Posterior vena cava (tissue), 2 donors: ENCODE results near the gene DMWD. TPM values are rescaled to one million over a fixed set of nuclear protein-coding genes. Genes with fewer than 3 reads are reported as not detected.

Source experiments
- DNase-seq: peaks from one replicate; pipeline ENCODE4 v3.0.0-alpha.2; 2020; ENCODE audit warnings: low spot score
- intact Hi-C, 2 donors: fragments of 100-400 bp; cut with DNase I; formaldehyde crosslinking; loops; one replicate each; pipeline versions ENCODE4 v1.14.1 to v1.14.2; 2022 to 2023
- long read RNA-seq, 2 donors: library from polyadenylated mRNA; unstranded; transcript quantifications; one replicate each; pipeline ENCODE4 v2.0.0, GENCODE V29; 2020 to 2021
- total RNA-seq, 2 donors: library from RNA; stranded (reverse); fragmentation: NEBNext Ultra II Directional; extraction: Animal tissue kit (Norgen Biotek cat#: 25700); gene quantifications; one replicate each; pipeline ENCODE4 v1.2.1, GENCODE V29; 2021
- donor health status: DM: yes; HTN: yes; CAD: no.
- donor health status: DM: yes; HTN: yes; CAD: no.

DMWD gene, protein sequence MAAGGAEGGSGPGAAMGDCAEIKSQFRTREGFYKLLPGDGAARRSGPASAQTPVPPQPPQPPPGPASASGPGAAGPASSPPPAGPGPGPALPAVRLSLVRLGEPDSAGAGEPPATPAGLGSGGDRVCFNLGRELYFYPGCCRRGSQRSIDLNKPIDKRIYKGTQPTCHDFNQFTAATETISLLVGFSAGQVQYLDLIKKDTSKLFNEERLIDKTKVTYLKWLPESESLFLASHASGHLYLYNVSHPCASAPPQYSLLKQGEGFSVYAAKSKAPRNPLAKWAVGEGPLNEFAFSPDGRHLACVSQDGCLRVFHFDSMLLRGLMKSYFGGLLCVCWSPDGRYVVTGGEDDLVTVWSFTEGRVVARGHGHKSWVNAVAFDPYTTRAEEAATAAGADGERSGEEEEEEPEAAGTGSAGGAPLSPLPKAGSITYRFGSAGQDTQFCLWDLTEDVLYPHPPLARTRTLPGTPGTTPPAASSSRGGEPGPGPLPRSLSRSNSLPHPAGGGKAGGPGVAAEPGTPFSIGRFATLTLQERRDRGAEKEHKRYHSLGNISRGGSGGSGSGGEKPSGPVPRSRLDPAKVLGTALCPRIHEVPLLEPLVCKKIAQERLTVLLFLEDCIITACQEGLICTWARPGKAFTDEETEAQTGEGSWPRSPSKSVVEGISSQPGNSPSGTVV
- 10 to 100 TPM; 50.9 to 61.1 TPM for total RNA-seq
- long read RNA-seq, donor 1, transcript DMWD-202 (4 exons, 3,292 nt), result minor isoform, 7 of 37 reads
- long read RNA-seq, donor 1, transcript DMWD-201 (5 exons, 3,305 nt), result major isoform, 14 of 37 reads
- long read RNA-seq, donor 1, partial matches to known transcripts, result 7 of 37 reads
- long read RNA-seq, donor 1, other reads (novel, unspliced or antisense), result 6 of 37 reads
- long read RNA-seq, donor 2, transcript DMWD-207 (1 exons, 782 nt), result major isoform, 5 of 32 reads
- long read RNA-seq, donor 2, partial matches to known transcripts, result 17 of 32 reads
- long read RNA-seq, donor 2, other reads (novel, unspliced or antisense), result 2 of 32 reads

DNA sequence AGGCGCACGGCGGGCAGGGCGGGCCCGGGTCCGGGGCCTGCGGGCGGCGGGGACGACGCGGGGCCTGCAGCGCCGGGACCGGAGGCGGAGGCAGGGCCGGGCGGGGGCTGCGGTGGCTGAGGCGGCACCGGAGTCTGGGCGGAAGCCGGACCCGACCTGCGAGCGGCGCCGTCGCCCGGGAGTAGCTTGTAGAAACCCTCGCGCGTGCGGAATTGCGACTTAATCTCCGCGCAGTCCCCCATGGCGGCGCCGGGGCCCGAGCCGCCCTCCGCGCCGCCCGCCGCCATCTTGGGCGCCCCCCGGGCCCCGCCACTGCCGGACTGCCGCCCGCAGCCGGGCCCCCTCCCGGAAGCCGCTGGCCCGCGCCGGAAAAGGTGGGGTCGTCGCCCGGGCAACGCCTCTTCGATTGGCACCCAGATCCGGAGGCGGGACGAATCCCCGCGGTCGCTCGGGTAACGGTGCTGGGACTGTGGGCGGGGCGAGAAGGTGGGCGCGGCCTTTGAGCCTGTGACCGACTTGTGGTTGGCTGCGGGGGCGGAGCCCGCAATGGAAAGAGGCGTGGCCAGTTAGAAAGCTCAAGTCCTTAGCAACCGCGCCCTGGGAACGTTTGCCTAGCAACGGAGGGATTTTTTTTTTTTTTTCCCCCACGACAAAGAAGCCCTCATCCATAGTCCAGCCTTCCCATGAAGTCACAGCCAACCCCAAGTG lies at the start of gene DMWD:
Gene DMWD, minus strand, starts transcription at position 376 of the 708 bp plus-strand sequence. Its CDS starts 89 bp downstream, at position 287.
- peak; percentile 100 for DNase-seq
- intact Hi-C loops, result loop anchor here in 1 of 2 donors (10.0 kb wide), 1 partner anchor 78 kb away; no protein-coding TSS in a partner anchor

DNA sequence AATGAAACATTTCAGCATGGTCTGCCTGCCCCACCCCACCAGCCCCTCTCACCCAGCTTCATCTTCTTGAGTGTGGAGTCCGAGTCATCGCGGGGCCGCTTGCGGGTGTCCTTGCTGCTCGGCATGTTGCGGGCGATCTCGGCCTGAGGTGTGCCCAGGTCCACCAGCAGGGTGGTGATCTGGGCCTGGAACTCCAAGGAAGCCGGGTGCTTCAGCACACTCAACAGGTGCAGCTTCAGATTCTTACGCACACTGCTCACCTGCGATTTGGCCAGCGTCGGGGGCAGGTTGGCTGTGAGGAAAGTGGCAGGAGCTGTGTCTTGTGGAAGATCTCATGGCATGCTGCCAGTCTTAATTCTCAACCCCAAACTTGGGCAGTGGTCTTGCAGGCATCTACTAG lies 49.6 kb upstream of the DMWD start:
- intact Hi-C loops, result no loop called here
- DNase-seq, result peak; percentile 50

DNA sequence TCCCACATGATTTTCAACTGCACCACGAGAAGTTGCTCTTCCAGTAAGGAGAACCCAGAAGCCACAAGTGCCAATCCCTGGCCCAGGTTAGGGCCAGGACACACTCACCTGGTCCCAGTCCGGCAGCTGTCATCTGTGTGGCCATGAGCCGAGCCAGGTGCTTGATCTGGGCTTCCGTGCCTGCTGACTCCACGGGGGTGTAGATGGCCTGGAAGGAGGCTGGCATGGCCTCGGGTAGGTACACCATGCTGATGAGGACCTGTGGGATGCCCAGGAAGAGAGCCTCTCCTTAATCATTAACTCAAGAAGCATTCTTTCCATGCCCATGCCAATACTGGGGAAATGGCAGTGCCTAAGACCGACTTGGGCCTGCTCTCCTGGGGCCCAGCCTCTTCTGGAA lies 42.3 kb upstream of the DMWD start:
- peak; percentile 58 for DNase-seq
- intact Hi-C loops, result no loop called here

DNA sequence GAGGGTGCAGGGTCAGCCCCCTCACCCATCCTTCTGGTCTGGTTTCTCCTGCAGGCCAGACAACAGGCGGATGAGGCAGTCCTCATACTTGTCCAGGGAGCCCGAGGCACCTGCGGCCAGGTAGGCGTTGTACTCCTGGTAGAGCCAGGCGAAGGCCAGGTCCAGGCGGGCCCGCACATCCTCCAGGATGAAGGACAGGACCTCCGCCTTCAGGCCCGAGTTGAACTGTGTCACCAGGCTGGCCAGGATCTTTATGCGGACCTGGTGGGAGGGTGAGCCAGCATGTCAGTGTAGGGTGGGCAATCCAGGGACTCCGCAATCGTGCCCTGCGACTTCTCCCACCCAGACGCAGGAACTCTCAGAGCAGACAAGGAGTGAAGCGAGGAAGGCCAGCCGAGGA lies 36.3 kb upstream of the DMWD start:
- DNase-seq, result peak; percentile 72
- intact Hi-C loops, result no loop called here

DNA sequence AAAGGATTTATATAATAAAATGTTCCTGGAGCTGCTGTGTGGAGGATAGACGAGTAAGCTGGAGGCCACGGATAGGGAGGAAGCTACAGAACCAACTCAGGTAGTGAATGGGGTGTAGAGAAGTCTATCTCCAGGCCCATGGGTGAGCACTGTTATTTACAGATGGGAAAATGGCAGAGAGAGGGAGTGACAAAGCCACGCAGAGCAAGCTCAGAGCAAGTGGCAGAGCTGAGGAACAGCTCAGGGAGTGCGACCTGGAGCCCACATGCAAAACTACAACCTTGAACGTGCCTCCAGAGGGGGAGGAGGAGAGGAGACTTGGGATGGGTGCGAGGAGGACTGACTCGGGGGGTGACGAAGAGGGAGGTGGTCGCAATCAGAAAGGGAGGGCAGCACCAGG lies 35.9 kb upstream of the DMWD start:
- intact Hi-C loops, result no loop called here
- peak; percentile 60 for DNase-seq

DNA sequence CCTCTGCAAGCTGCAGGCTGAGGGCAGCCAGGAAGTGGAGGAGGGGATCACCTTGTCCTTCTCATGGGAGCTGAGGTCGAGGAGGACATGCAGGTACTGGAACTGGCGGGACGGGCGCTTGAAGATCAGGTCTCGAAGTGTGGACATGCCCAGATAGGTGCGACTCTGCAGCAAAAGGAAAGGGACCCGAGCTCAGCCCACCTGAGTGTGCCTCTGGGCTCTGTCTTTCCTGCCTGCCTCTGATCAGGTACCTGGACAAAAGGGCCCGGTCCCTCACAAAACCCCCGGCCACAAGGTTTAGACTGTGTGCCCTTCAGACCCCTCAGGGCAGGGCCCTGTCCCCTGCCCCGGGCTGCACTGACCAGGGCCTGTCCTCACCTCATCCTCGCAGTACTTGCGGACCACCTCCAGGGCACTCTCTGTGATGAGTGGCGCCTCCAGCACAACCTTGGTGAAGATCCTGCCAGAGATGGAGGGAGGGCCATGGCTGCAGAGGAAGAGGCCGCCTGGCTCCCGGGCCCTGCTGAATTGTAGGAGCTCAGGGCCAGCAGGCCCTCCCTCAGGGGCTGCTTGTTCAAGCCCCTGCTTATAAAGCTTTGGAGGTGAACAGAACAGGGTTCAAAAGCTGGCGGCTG lies 34.9 kb upstream of the DMWD start:
- intact Hi-C loops, result no loop called here
- peak; percentile 65 for DNase-seq

DNA sequence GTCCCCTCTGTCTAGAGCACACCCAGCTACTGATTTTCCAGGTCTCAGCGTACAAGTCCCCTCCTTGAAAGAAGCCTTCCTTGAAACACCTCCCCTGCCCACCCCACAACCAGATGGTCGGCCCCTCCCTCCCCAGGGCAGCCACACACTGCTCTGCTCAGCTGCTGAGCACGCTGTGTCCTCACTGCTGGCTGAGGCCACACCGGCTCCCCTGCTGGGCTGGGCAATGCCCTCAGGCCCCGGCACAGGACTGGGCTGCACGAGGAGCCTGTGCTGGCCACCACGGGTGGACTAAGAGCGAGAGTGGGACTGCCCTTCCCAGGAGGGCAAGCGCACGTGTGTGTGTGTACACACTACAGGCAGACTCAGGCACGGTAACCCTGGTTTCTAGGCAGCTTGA lies 34.3 kb upstream of the DMWD start:
- DNase-seq, result peak; percentile 55
- intact Hi-C loops, result no loop called here

DNA sequence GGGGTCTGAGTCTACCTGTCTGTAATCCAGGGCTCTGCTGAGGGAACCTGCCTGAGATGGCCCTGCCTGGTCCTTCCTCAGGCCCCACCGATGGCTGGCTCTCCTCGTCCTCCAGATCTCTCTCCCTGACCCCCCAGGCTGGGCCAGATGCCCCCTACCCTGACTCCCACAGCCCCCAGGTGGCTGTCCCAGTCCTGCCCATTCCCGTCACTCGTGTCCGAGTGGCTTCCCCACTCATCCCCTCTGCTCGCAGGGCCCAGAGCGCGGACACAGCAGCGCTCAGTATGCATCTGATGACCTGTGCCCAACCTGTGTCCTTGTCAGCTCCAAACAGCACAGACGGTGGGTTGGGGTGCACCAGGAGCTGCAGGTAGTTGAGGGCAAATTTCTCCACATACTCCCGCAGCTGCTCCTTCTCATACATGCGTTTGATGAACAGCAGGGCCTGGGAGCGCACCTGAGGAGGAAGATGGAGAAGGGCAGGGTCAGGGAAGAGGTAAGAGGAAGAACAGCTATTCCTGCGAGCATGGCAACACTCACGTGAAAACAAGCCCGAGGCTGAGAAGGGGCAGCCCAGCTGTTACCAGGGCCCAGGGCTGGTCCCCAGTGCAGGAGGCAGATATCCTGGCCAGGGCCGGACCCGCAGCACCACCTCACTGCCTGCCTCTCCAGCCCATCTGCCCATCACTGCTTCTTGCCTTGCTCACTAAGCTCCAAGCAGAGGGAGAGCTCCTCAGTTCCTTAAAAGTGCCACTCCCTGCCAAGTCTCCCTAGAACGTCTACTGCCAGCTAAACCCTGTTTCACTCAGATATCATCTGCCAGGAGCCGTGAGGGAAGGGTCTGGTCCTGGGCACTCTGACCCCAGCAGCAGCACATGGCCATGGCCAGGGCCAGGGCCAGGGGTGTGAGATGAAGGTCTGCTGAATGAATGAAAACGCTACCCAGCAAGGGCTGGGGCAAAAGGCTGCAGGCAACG lies 33.6 kb upstream of the DMWD start:
- DNase-seq, result peak; percentile 68
- intact Hi-C loops, result no loop called here

DNA sequence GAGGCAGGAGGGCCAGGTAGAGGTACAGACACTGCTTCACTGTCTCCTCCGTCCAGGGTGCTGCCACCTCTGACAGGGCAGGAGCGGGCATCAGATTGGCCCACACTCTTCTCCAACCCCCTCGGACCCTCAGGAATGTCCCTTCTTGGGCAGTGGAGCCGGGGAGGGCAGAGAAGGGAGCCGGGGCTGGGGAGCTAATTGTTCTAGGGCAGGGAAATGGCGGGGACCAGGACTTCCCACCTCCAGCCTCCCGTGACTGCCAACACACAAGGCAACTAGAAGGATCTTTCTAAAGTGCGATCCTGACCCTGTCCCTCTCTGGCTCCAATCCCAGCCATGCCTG lies 32.6 kb upstream of the DMWD start:
- intact Hi-C loops, result no loop called here
- no peak for DNase-seq

DNA sequence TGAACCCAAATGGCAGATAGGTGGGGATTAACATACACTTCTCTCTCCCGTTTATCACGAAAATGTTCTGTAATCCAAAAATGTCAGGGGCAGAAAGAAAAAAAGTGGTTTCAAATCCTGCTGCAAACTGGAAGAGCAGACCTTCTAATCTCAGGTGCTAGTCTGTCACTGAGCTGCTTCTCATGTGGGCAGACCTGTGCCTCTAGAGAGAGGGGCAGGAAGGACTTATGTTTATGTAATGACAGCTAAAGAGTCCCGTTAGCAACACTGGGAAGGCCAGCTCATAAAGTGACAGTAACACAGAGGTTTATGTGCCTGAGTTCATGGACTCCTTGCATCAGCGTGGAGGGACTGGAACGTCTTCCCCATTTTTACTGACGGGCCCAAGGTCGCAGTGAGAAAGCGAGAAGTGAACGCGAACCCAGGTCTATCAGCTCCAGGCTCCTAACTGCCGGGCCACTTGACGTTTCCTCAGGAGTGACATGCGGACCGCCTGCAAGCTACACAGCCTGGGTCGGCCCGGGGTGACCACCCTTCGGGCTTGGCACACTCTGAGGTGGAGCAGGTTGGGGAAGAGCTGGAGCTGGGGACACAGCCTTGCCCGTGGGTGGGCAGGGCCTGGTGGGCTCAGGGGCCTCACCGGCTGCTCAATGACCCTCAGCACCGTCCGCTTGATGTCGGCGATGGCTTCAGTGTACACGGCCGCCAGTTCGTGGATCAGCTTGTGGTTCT lies 32.1 kb upstream of the DMWD start:
- DNase-seq, result no peak
- intact Hi-C loops, result no loop called here

DNA sequence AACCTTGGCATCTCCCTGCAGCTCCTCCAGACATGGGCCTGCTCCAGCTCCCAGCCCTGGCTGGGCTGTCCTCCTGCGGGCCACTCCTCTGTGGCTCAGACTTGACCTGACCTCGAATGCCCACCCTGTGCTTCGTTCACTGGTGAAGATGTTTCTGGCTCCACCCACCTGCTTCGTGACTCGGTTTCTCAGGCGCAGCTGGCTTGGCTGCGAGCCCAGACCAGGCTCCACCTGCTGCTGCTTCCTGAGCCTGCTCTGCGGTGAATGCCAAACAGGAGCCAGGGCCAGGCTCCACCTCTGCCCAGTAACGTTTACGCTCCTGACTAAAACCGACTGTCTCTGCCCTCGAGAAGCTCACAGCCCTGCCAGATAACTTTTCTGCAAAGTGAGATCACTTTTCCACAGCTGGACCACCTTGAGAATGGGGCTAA lies 31.4 kb upstream of the DMWD start:
- DNase-seq, result no peak
- intact Hi-C loops, result no loop called here

DNA sequence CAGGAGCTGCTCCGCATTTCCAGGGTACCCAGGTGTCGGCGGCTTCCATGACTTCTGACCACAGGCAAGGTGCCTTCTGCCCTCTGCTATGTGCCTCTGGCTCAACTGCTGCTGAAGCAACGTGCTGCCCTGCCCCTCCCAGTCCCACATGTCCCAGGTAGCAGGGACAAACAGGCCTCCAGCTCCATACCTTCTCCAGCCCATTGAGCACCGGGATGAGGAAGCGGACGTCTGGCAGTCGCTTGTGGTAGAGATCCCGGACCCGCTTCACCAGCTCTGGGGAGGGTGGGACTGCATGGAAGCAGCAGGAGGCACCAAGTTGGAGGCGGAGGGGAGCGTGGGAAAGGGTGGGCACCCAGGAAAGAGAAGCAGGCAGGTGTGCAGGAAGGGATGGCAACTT lies 30.5 kb upstream of the DMWD start:
- intact Hi-C loops, result no loop called here
- no peak for DNase-seq

DNA sequence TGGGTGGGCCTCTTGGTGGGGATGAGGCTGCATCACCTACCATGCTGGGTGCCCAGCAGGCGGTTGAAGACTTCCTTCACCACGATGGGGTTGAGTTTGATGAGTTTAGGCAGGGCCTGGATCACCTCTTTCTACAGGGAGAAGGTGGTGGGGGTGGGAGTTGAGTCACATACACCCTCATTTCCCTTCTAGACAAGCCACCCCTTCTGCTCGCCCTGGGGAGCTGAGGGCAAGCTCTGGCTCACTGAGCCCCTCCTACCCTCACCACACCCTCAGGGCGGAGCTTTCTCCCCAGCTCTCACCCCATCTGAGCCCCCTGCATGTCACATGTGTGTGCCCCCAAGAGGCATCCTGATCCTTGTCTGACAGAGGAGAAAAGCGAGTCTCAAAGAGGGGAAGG lies 30.1 kb upstream of the DMWD start:
- intact Hi-C loops, result no loop called here
- no peak for DNase-seq

DNA sequence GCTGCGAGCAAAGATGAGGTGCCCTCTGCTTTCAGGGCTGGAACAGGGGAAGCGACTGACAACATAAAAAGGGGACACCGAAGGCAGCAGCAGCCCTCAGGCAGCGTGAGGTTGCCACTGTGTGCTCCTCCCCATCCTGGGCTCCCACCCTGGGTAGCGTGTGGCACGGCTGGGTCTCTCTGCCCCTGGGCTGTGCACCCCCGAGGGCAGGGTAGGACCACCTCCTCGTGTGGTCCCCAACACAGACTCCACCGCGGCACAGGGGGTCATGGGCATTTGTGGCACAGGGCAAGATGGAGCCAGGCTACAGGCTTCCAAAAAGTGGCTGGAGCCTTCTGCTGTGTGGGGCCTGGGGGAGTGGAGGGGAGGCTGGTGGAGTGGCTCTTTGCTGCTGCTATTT lies 28.9 kb upstream of the DMWD start:
- no peak for DNase-seq
- intact Hi-C loops, result no loop called here

DNA sequence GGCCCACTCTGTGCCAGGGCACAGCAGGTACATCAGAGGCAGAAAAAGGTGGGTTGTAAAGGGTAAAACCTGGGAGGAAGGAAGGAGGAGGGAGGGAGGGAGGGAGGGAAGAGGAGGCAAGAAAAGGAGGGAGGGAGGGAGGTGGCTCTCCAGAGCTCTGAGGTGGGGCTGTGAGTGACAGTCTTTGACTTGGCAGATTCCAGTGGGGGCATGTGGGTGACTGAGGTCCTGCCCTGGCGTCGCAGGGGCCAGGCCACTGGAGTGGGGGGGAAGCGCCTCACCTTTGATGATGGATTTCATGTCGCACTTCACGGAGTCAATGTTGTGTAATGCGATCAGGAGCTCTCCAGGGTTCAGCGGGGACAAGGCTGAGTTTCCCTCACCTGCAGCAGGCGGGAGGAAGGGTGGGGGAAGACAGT lies 28.5 kb upstream of the DMWD start:
- intact Hi-C loops, result no loop called here
- DNase-seq, result no peak

DNA sequence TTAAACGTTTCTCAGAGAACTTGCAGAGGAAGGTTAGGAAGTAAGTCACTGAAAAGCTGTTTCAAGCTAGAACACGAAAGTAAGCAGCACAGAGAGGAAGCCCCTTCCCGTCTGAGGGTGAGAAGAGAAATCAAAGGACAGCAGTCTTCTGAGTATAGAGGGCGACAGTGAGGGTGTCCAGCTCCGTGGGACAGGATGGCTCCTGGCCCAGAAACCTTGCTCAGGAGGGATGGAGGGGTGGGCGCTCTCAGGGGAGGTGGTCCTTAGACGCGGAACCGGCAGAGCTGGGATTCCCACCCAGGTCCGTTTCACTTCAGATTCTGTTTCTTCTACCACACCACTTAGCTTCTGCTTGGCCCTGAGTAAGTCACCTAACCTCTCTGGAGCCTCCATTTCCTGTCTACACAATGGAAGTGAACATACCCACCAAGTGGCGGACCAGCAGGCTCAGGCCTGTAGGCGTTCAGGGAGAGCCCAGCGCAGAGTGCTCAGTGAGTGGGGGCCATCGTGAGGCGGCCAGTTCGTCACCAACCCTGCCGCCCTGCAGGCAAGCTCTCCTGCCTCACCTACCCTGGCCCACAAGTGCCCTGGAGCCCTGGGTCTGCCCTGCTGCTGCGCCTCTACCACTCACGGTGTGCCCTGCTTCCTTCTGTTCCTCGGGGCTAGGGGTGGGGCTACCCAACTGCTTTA lies 27.9 kb upstream of the DMWD start:
- intact Hi-C loops, result no loop called here
- DNase-seq, result no peak

DNA sequence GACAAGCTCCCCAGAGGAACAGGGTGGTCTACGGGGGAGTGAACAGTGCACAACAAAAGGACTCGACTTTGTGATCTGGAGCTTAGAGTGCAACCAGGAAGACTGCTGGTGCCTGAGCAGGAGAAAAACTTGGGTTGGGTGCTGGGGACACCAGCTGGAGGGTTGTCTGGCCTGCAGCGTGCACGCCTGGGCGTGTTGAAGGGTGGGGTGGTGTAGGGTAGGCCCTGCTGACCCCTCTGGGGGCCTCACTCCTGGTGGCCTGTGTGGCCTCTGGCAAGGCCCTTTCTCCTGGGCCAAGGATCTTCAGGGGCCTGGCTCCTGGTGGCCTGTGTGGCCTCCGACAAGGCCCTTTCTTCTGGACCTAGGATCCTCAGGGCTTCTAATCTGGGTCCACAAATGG lies 27.1 kb upstream of the DMWD start:
- intact Hi-C loops, result no loop called here
- DNase-seq, result no peak
